Measurements from ENCODE around the gene RFFL. TPM values are rescaled to one million over a fixed set of nuclear protein-coding genes. Genes with fewer than 3 reads are reported as not detected.

Gene RFFL
- total RNA-seq, 1 donor from 2014 or later = 31.5 TPM

- no peak for DNase-seq (ENCODE audit: low read depth)
- TF ChIP-seq, protein P1, sequence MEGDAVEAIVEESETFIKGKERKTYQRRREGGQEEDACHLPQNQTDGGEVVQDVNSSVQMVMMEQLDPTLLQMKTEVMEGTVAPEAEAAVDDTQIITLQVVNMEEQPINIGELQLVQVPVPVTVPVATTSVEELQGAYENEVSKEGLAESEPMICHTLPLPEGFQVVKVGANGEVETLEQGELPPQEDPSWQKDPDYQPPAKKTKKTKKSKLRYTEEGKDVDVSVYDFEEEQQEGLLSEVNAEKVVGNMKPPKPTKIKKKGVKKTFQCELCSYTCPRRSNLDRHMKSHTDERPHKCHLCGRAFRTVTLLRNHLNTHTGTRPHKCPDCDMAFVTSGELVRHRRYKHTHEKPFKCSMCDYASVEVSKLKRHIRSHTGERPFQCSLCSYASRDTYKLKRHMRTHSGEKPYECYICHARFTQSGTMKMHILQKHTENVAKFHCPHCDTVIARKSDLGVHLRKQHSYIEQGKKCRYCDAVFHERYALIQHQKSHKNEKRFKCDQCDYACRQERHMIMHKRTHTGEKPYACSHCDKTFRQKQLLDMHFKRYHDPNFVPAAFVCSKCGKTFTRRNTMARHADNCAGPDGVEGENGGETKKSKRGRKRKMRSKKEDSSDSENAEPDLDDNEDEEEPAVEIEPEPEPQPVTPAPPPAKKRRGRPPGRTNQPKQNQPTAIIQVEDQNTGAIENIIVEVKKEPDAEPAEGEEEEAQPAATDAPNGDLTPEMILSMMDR (conservative IDR thresholded peaks at IDR 0.05; ENCODE audit: low read depth, low read length) = no peak
- no peak overlapping the region for H3K4me3 ChIP-seq (ENCODE audit: low read depth, low read length)
These were observed 41.8 kb downstream of the RFFL start for GRCh38 chr17:35021520-35022380.

GRCh38 chr17:35019386-35020179, 43.9 kb downstream of the RFFL start:
- no peak overlapping the region for H3K4me3 ChIP-seq (ENCODE audit: low read depth, low read length)
- no peak for DNase-seq (ENCODE audit: low read depth)
- TF ChIP-seq, protein P1 (conservative IDR thresholded peaks at IDR 0.05; ENCODE audit: low read depth, low read length) = no peak

DNA sequence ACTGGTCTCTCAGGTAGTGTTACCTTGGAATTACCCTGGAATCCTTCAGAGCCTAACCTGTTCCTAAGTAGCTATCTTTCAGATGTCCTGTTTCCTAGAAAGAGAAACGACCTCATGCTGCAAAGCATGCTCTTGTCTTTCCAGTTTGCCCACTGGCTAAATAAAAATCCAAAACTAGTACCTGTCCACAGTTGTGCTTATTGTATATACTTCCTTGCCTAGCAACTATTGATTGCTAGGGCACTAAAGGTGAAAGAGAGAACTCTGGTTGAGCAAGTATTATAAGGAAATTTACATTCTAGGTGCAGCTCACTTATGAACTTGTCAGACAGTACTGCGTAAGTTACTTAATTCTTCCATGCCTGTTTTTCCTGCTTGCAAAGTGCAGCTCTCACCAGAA, 44.7 kb downstream of the RFFL start:
- TF ChIP-seq, protein P1 (conservative IDR thresholded peaks at IDR 0.05; ENCODE audit: low read depth, low read length) = no peak
- DNase-seq (ENCODE audit: low read depth) = no peak
- no peak overlapping the region for H3K4me3 ChIP-seq (ENCODE audit: low read depth, low read length)

- TF ChIP-seq, protein P1 (conservative IDR thresholded peaks at IDR 0.05; ENCODE audit: low read depth, low read length) = no peak
- DNase-seq (ENCODE audit: low read depth) = no peak
These were observed 46.5 kb downstream of the RFFL start for GRCh38 chr17:35017021-35017420.

GRCh38 chr17:35016369-35016768, 47.1 kb downstream of the RFFL start:
- TF ChIP-seq, protein P1 (conservative IDR thresholded peaks at IDR 0.05; ENCODE audit: low read depth, low read length) = no peak
- DNase-seq (ENCODE audit: low read depth) = no peak
- no peak overlapping the region for H3K4me3 ChIP-seq (ENCODE audit: low read depth, low read length)

More at GRCh38 chr17:35017021-35017420, 46.5 kb downstream of the RFFL start:
- H3K4me3 ChIP-seq (ENCODE audit: low read depth, low read length) = no peak overlapping the region

GRCh38 chr17:35011671-35012216, 51.8 kb downstream of the RFFL start:
- H3K4me3 ChIP-seq (ENCODE audit: low read depth, low read length) = no peak overlapping the region
- DNase-seq (ENCODE audit: low read depth) = no peak
- TF ChIP-seq, protein P1 (conservative IDR thresholded peaks at IDR 0.05; ENCODE audit: low read depth, low read length) = no peak

Data from epithelial cell of proximal tubule (primary cell).